Measurements from ENCODE around the gene MAD2L2. TPM values are rescaled to one million over a fixed set of nuclear protein-coding genes. Genes with fewer than 3 reads are reported as not detected.

MAD2L2 gene
- total RNA-seq, 1 experiment from 2014 or later, result 72.0 TPM

GRCh38 chr1:11653101-11653860 is 27.7 kb downstream of the MAD2L2 start:
- peak; percentile 55 for DNase-seq (ENCODE audit: low spot score)

GRCh38 chr1:11652203-11652780 is 28.7 kb downstream of the MAD2L2 start:
- no peak for DNase-seq (ENCODE audit: low spot score)

- DNase-seq (ENCODE audit: low spot score), result no peak
Measured at GRCh38 chr1:11651017-11651416, 29.9 kb downstream of the MAD2L2 start.

- DNase-seq (ENCODE audit: low spot score), result peak; percentile 54
Measured at GRCh38 chr1:11650331-11650991, 30.5 kb downstream of the MAD2L2 start.

- DNase-seq (ENCODE audit: low spot score), result no peak
Measured at GRCh38 chr1:11649624-11650330, 31.2 kb downstream of the MAD2L2 start.

GRCh38 chr1:11649237-11649623 is 31.7 kb downstream of the MAD2L2 start:
- no peak for DNase-seq (ENCODE audit: low spot score)

GRCh38 chr1:11648732-11649158 is 32.2 kb downstream of the MAD2L2 start:
- no peak for DNase-seq (ENCODE audit: low spot score)

- no peak for DNase-seq (ENCODE audit: low spot score)
Measured at GRCh38 chr1:11648039-11648438, 32.9 kb downstream of the MAD2L2 start.

- DNase-seq (ENCODE audit: low spot score), result no peak
Measured at GRCh38 chr1:11647333-11647732, 33.6 kb downstream of the MAD2L2 start.

- DNase-seq (ENCODE audit: low spot score), result no peak
Measured at GRCh38 chr1:11646317-11646716, 34.6 kb downstream of the MAD2L2 start.

- DNase-seq (ENCODE audit: low spot score), result peak; percentile 46
Measured at GRCh38 chr1:11645670-11646265, 35.2 kb downstream of the MAD2L2 start.

GRCh38 chr1:11645270-11645669 is 35.7 kb downstream of the MAD2L2 start:
- DNase-seq (ENCODE audit: low spot score), result no peak

GRCh38 chr1:11643782-11644181 is 37.2 kb downstream of the MAD2L2 start:
- no peak for DNase-seq (ENCODE audit: low spot score)

- peak; percentile 41 for DNase-seq (ENCODE audit: low spot score)
Measured at GRCh38 chr1:11642418-11643017, 38.4 kb downstream of the MAD2L2 start.

GRCh38 chr1:11641776-11642305 is 39.1 kb downstream of the MAD2L2 start:
- no peak for DNase-seq (ENCODE audit: low spot score)

- no peak for DNase-seq (ENCODE audit: low spot score)
Measured at GRCh38 chr1:11640944-11641343, 40.0 kb downstream of the MAD2L2 start.

GRCh38 chr1:11640101-11640500 is 40.8 kb downstream of the MAD2L2 start:
- DNase-seq (ENCODE audit: low spot score), result no peak

- no peak for DNase-seq (ENCODE audit: low spot score)
Measured at GRCh38 chr1:11639372-11639771, 41.6 kb downstream of the MAD2L2 start.

- no peak for DNase-seq (ENCODE audit: low spot score)
Measured at GRCh38 chr1:11638121-11638520, 42.8 kb downstream of the MAD2L2 start.

- no peak for DNase-seq (ENCODE audit: low spot score)
Measured at GRCh38 chr1:11634365-11635192, 46.4 kb downstream of the MAD2L2 start.

Data from A172 (cell line).